HG03139 (cell line): Measurements from ENCODE around the gene TGM5.
"Not testable (repeated sequence)": the region's sequence is repeated elsewhere in the genome, so short reads cannot be mapped to it uniquely, and the experiment has no call there.

Source experiments
- ATAC-seq: cut with Tn5 transposase; IDR thresholded peaks from one replicate; pipeline ENCODE4 v1.9.1; 2021; ENCODE audit not compliant: unreplicated experiment

TGM5 gene

GRCh38 chr15:43246261-43246774 is 20.4 kb downstream of the TGM5 start:
- ATAC-seq: no peak

GRCh38 chr15:43244092-43244491 is 22.6 kb downstream of the TGM5 start:
- ATAC-seq: no peak

- ATAC-seq: no peak
These were observed 23.6 kb downstream of the TGM5 start for GRCh38 chr15:43243020-43243645.

- ATAC-seq: no peak
These were observed 24.1 kb downstream of the TGM5 start for GRCh38 chr15:43242616-43243015.

DNA sequence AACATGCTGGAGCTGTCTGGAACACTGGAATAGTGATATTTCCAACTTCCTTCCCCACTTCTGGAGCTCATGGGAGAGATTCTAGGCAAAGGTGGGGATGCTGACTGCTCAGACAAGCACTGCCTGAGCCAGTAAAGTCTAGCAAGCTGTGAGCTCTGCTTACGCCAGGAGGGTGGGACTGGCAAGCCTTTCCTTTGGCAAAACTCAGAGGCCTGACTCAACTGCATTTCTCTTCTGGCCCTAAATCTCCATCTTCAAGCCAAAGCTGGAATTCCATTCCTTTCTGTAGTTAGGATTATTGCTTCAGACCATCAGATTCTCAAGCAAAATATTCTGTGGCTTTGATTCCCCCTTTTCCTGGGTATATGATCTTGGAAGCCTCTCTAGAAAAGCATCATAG is 25.6 kb downstream of the TGM5 start:
- no peak for ATAC-seq

GRCh38 chr15:43239732-43240491 is 26.8 kb downstream of the TGM5 start:
- ATAC-seq: no peak

DNA sequence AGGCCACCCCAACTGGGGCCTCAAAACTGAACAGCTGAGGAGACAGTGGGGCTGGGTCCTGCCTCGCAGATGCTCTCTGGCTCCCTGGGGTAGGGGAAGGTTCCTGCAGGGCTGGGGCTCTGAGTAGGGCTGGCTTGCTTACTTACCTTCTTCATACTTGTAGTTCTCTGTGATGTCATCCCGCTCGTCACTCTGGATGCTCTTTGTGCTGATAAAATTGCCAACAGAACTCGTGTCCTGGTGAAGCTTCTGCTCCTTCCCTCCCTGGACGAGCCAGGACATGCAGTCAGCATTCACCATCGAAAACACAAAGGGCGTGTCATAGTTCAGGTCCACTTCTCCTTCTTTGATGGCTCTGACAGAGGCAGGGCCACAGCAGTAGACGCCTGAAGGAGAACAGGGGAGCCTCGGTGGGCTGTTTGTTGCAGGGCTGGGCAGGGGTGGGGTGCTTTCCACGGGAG is 28.0 kb downstream of the TGM5 start:
- ATAC-seq: no peak

GRCh38 chr15:43237842-43238470 is 28.8 kb downstream of the TGM5 start:
- ATAC-seq: no peak

- ATAC-seq: no peak
These were observed 31.2 kb downstream of the TGM5 start for GRCh38 chr15:43235536-43235935.

DNA sequence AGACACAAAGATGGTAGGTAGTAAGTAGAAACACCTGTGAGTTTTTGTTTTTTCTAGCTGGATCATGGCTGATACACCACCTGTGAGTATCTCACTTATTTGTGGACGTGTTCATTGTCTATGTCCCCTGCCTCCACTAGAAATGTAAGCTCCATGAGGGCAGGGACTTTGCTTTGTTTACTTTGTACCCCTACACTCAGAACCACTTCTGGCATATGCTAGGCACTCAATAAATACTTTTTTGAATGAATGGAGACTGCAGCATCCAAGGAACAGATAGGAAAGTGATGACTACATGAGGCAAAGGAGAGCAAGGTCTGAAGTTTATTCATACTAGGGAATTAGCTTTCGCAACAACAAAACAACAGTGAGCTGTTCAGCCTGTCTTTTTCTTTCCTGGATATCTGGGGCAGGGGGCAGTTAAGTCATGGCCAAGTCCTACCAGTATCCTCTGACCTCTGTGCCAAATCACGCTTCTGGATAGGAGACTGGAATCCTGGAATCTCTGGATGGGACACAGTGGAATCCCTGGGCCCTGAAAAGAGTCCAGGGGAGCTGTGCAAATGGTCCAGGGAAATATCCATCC is 34.3 kb downstream of the TGM5 start:
- ATAC-seq: no peak

GRCh38 chr15:43230640-43231115 is 36.0 kb downstream of the TGM5 start:
- ATAC-seq: no peak

GRCh38 chr15:43229977-43230376 is 36.8 kb downstream of the TGM5 start:
- ATAC-seq: no peak

DNA sequence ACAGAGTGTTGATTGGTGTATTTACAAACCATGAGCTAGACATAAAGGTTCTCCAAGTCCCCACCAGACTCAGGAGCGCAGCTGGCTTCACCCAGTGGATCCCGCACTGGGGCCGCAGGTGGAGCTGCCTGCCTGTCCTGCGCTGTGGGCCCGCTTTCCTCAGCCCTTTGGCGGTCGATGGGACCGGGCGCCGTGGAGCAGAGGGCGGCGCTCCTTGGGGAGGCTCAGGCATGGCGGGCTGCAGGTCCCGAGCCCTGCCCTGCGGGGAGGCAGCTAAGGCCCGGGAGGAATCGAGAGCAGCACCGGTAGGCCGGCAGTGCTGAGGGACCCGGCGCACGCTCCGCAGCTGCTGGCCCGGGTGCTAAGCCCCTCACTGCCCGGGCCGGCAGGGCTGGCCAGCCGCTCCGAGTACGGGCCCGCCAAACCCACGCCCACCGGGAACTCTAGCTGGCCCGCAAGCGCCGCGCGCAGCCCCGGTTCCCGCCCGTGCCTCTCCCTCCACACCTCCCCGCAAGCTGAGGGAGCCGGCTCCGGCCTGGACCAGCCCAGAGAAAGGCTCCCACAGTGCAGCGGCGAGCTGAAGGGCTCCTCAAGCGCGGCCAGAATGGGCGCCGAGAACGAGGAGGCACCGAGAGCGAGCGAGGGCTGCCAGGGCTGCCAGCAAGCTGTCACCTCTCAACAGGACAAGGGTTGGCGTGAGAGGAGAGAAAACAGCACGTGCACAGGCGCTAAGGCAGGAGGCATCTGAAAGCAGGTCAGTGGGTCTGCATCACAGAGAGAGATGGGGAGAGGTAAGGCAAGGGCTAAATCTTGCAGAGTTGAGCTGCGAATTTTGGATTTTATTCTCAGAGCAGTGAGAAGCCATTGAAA is 40.1 kb downstream of the TGM5 start:
- no peak for ATAC-seq

DNA sequence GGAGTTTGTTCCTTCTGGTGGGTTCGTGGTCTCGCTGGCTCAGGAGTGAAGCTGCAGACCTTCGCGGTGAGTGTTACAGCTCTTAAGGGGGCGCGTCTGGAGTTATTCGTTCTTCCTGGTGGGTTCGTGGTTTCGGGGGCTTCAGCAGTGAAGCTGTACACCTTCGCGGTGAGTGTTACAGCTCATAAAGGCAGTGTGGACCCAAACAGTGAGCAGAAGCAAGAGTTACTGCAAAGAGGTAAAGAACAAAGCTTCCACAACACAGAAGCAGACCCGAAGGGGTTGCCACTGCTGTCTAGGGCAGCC is 40.8 kb downstream of the TGM5 start:
- ATAC-seq: not testable (repeated sequence)

DNA sequence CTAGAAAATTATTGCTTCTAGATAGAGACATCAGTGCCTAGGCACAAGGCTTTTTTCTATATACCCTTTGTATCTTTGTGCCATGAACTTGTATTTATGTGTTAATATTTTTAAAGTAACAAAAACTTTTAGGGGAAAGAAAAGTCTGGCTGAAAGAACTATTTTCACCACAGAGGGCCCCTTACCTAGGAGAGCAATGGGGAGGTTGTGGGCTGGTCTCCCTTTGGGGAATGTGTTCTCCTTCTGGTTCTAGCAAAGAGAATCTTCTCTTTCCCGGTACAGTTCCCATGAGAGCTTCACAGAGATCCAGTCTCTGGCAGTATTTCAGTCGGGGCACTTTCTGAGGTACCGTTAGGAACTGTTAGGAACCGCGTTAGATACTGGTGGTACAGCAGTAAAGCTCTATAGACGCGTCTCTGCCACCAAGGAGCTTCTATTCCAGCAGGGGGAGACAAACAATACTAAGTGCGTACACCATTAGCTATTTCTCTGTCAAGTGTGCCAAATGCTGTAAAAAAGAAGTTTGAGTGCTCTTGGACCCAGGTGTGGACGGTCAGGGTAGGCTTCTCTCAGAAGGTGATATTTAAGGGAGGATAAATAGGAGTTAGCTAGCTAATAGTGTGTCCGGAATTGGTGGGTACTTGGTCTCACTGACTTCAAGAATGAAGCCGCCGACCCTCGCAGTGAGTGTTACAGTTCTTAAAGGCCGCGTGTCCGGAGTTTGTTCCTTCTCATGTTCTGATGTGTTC is 41.4 kb downstream of the TGM5 start:
- no peak for ATAC-seq

DNA sequence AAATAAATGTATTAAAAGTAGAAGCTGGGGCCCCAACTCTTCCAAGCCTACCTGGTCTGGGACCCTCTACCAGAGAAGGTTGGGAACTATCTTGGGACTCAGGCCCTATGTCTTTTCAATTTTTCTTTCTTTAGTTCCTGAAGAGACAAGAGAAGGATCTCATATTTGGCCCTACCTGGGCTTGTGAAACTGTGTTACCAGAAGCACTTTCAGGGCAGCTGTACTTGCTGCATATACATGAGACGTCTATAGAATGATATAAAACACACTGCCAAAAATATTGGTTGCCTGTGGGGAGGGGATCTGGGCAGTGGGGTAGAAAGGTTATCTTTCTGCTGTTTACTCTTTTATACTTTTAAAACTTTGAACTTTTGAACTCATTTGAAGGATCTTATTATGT is 45.3 kb downstream of the TGM5 start:
- no peak for ATAC-seq

DNA sequence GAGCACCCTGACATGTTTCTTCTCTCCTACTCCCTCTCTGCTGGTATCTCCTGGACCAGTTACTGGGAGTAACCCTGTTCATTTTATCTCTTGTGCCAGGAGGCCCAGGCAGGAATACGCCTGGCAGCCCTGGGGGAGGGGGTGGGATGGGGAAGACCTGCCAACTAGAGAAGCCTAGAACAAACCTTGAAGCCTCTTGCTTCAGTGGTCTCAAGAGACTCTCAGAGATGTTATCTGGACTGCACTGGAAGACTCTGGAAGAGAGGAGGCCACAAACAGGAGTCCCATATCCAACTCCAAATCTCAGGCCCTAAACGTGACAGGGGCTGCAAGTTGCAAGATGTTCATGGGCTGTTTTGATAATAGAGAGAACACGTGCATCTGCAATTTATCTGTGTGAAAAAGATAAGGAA is 45.7 kb downstream of the TGM5 start, which contains the start of gene EPB42:
Gene EPB42, minus strand, starts transcription at position 28 of the 413 bp plus-strand sequence. CDS start 193 bp downstream, outside the sequence.
- ATAC-seq: no peak

DNA sequence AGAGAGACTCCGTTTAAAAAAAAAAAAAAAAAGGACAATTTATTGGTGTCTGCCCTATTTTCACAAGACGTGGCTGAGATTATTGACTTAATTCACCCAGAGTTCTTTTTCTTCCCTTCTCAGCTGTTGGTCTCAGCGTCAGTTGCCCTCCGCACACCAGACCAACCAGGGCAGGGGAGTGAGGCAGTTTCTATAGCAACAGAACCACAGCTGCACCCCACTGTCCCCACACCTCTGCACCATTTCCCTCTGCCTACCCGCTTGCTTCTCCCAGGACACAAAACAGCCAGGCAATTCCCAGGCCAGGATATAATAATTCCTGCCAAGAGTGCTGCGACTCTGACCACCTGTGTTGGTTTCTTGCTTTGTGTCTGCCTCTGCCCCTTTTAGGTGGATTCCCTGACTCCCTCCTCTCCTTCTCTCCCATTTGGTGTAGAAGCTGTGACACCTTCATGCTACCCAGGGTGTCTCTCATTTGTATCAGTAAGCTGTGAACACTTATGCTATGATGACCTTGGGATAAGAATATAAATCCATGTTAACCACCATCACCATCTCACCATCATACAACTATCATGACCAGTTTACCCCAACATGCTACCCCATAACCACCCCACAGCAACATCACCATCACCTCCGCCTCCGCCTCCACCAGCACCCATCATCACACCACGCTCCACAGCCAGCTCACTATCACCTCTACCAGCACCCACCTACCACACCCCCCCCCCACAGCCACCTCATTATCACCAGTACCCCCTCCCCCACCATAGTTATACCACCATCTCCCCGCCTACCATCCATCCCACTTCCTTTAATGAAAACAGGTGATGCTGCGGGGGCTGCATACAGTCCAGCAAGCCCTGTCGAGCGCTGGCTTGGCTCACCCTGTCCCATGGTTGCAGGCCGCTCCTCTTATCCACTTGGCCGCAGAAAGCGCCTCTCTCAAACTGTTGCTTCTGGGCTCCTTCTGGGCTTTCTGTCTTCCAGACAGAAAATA is 46.5 kb downstream of the TGM5 start:
- ATAC-seq: no peak
